ENCODE measurements around the gene CBX1. TPM values are rescaled to one million over a fixed set of nuclear protein-coding genes. Genes with fewer than 3 reads are reported as not detected.
A peak's percentile ranks its signal among the peaks of the same experiment; 100 is the strongest.

Gene CBX1
- total RNA-seq, 1 donor from 2014 or later, result 91.1 TPM

DNA sequence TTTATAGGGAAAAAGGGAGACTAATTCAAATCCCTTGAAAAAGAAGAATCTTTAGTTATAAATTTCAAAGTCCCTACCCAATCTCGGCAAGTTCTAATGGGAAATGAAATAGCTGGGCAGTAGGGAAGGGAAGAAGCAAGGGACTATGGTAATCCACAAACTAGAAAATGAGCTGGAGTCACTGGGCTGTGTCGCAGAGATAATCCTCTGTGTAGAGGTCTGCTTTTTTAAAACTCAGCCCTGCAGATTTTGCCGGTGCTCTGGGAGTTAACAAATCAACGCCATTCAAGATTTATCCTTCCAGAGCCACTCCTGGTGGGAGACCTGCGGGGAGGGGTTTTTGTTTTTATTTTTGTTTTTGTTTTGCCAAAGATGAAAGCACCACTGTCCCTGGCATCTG lies 27.1 kb upstream of the CBX1 start:
- H3K27ac Mint-ChIP-seq (ENCODE audit: unreplicated experiment), result no peak overlapping the region
- DNase-seq (ENCODE audit: low spot score), result no peak
- peaks cover 18% of the 10 kb centered on the region for H3K4me1 Mint-ChIP-seq (ENCODE audit: unreplicated experiment)
- H3K9me3 Mint-ChIP-seq (ENCODE audit: unreplicated experiment), result no peaks in the 10 kb centered on the region
- no peak overlapping the region for H3K4me3 Mint-ChIP-seq (ENCODE audit: unreplicated experiment)
- no peaks in the 10 kb centered on the region for H3K36me3 Mint-ChIP-seq (ENCODE audit: low read depth, unreplicated experiment)
- peaks cover 2% of the 10 kb centered on the region for H3K27me3 Mint-ChIP-seq (ENCODE audit: unreplicated experiment)
- TF ChIP-seq, protein P1, sequence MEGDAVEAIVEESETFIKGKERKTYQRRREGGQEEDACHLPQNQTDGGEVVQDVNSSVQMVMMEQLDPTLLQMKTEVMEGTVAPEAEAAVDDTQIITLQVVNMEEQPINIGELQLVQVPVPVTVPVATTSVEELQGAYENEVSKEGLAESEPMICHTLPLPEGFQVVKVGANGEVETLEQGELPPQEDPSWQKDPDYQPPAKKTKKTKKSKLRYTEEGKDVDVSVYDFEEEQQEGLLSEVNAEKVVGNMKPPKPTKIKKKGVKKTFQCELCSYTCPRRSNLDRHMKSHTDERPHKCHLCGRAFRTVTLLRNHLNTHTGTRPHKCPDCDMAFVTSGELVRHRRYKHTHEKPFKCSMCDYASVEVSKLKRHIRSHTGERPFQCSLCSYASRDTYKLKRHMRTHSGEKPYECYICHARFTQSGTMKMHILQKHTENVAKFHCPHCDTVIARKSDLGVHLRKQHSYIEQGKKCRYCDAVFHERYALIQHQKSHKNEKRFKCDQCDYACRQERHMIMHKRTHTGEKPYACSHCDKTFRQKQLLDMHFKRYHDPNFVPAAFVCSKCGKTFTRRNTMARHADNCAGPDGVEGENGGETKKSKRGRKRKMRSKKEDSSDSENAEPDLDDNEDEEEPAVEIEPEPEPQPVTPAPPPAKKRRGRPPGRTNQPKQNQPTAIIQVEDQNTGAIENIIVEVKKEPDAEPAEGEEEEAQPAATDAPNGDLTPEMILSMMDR (IDR thresholded peaks at IDR 0.05; ENCODE audit: unreplicated experiment), result no peak

DNA sequence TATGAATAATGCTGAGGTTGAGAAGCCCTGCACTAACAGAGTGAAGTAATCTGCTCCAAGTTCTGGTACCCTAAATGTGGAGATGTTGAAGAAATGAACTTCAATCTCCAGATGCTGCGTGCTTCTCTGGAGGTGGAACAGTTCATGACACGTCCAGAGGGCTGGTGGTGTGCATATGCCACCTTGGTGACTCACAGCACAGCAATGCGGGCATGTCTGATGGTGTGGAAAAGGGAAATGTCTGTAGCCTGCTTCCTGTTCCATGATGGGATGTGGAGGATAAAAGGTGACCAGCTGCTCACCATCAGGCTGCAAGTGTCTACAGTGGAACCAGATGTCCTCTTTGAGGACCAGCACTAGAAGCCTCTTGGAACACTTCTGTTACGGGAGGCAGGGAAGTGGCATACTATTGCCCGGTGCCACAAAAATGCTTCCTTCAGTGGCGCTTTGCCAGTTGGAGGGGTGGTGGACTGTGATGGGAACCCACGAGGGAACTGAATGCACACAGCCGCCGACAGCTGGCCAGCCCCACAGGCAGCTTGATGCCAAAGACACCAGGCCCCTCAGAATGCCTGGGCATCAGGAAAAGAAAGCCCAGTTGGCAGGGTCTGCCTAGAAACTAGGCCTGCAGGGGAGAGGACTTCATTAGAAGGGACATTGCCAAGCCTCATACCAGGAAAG lies 26.2 kb upstream of the CBX1 start:
- Mint-ChIP-seq H3K27me3 (ENCODE audit: unreplicated experiment) (peaks cover 4% of the 10 kb centered on the region), H3K4me1 (ENCODE audit: unreplicated experiment) (peaks cover 18% of the 10 kb centered on the region), H3K4me3 (ENCODE audit: unreplicated experiment) (no peak overlapping the region), H3K36me3 (ENCODE audit: low read depth, unreplicated experiment) (peaks cover 4% of the 10 kb centered on the region), H3K9me3 (ENCODE audit: unreplicated experiment) (no peaks in the 10 kb centered on the region), H3K27ac (ENCODE audit: unreplicated experiment) (peak overlapping the region; percentile 75)
- peak; percentile 30 for DNase-seq (ENCODE audit: low spot score)
- TF ChIP-seq, protein P1 (IDR thresholded peaks at IDR 0.05; ENCODE audit: unreplicated experiment), result no peak

DNA sequence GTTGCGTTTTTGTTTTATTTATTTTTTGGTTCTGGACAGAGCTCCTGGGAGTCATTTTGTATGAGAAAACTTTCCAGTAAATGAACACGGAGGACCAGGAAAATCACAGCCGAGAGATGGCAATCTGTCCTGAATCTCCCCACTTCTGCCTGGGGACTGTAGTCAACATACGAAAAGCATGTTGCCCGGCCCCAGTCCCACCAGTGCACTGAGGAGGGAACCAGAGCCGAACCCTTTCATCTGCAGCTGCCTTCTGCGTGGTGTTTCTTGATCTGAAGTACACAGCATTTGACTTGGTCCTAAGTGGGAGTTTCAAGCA lies 25.2 kb upstream of the CBX1 start:
- Mint-ChIP-seq H3K27ac (ENCODE audit: unreplicated experiment) (no peak overlapping the region), H3K36me3 (ENCODE audit: low read depth, unreplicated experiment) (peaks cover 4% of the 10 kb centered on the region), H3K27me3 (ENCODE audit: unreplicated experiment) (peaks cover 4% of the 10 kb centered on the region), H3K9me3 (ENCODE audit: unreplicated experiment) (no peaks in the 10 kb centered on the region), H3K4me1 (ENCODE audit: unreplicated experiment) (peaks cover 18% of the 10 kb centered on the region), H3K4me3 (ENCODE audit: unreplicated experiment) (no peak overlapping the region)
- no peak for DNase-seq (ENCODE audit: low spot score)
- TF ChIP-seq, protein P1 (IDR thresholded peaks at IDR 0.05; ENCODE audit: unreplicated experiment), result no peak

DNA sequence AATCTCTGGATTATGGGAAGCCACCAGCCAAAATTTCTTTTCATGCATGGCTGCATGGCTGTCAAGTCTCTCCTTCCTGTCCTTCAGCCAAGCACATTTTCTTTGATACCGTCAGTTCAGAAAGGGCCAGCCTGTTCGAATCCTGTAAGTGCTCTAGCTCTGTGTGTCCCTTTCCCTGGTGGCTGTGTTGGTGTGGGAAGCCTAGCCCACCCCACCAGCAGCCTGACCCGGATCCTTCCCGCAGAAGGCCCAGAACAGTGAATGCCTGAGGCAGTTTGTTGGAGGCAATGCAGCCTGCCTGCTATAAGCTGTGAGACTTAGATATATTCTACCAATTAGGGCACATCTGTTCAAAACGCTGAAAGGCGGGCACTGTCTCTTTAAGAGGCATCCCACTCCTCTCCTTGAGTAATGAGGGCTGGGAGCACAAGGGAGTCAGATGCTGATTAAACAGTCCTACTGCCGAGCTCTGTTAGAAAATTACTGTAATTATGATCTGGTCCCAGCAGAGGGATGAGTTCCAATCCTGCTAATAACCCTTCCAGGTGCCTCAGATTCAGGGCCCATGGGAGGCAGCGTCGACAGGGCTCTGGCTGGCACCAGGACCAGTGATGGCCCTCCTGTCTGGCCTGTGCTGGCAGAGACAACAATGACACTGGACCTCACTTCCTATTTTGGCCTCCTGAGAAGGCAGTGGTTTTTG lies 24.7 kb upstream of the CBX1 start:
- peaks cover 18% of the 10 kb centered on the region for H3K4me1 Mint-ChIP-seq (ENCODE audit: unreplicated experiment)
- no peak for DNase-seq (ENCODE audit: low spot score)
- no peak overlapping the region for H3K27ac Mint-ChIP-seq (ENCODE audit: unreplicated experiment)
- H3K9me3 Mint-ChIP-seq (ENCODE audit: unreplicated experiment), result no peaks in the 10 kb centered on the region
- no peak overlapping the region for H3K4me3 Mint-ChIP-seq (ENCODE audit: unreplicated experiment)
- H3K27me3 Mint-ChIP-seq (ENCODE audit: unreplicated experiment), result peaks cover 4% of the 10 kb centered on the region
- TF ChIP-seq, protein P1 (IDR thresholded peaks at IDR 0.05; ENCODE audit: unreplicated experiment), result no peak
- H3K36me3 Mint-ChIP-seq (ENCODE audit: low read depth, unreplicated experiment), result peaks cover 4% of the 10 kb centered on the region

DNA sequence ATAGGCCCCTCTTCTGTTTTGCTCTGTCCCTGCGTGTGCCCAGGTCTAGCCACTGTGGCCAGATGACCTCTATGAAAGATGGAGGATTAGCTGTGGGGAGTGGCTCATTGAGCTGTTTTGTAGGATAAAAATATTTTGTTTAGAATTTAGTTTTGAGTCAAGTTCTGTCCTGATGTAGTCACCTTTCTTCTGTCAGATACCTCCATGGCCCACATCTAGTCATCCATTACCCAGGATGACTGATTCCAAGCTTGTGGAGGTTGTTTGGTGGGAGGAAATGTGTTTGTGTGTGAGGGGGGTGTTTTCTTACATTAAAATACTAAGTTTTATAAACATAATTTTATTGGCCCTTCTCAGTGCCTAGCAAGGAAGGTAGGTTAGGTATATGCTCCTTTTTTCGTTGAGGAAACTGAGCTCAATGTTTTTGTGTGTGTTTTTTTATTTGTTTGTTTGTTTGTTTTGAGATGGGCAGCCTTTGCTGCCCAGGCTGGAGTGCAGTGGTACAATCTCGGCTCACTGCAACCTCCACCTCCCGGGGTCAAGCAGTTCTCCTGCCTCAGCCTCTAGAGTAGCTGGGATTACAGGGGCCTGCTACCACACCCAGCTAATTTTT lies 22.6 kb upstream of the CBX1 start:
- Mint-ChIP-seq H3K4me3 (ENCODE audit: unreplicated experiment) (peak overlapping the region; percentile 72), H3K9me3 (ENCODE audit: unreplicated experiment) (no peaks in the 10 kb centered on the region), H3K27ac (ENCODE audit: unreplicated experiment) (no peak overlapping the region), H3K36me3 (ENCODE audit: low read depth, unreplicated experiment) (peaks cover 9% of the 10 kb centered on the region), H3K27me3 (ENCODE audit: unreplicated experiment) (peaks cover 2% of the 10 kb centered on the region), H3K4me1 (ENCODE audit: unreplicated experiment) (peaks cover 18% of the 10 kb centered on the region)
- DNase-seq (ENCODE audit: low spot score), result no peak
- TF ChIP-seq, protein P1 (IDR thresholded peaks at IDR 0.05; ENCODE audit: unreplicated experiment), result no peak
